GM18498 (cell line): ENCODE results near the gene HBM.
"Not testable (repeated sequence)": the region's sequence is repeated elsewhere in the genome, so short reads cannot be mapped to it uniquely, and the experiment has no call there.

ENCODE experiments used
- ATAC-seq: cut with Tn5 transposase; IDR thresholded peaks from one replicate; pipeline ENCODE4 v1.9.1; 2021; ENCODE audit warnings: mild to moderate bottlenecking, moderate library complexity; ENCODE audit not compliant: unreplicated experiment

HBM gene

GRCh38 chr16:180681-181564, 15.1 kb downstream of the HBM start:
- ATAC-seq: peak; percentile 61

- ATAC-seq: no peak
Measured at GRCh38 chr16:181565-182021, 15.8 kb downstream of the HBM start.

GRCh38 chr16:183005-183404, 17.2 kb downstream of the HBM start:
- ATAC-seq: no peak

- no peak for ATAC-seq
Measured at GRCh38 chr16:185213-185612, 19.4 kb downstream of the HBM start.

- ATAC-seq: no peak
Measured at GRCh38 chr16:185691-186090, 19.9 kb downstream of the HBM start.

- ATAC-seq: no peak
Measured at GRCh38 chr16:187330-187729, 21.6 kb downstream of the HBM start.

GRCh38 chr16:188674-189073, 22.9 kb downstream of the HBM start:
- no peak for ATAC-seq

- no peak for ATAC-seq
Measured at GRCh38 chr16:189604-190186, 23.9 kb downstream of the HBM start.

- ATAC-seq: no peak
Measured at GRCh38 chr16:191831-192230, 26.1 kb downstream of the HBM start.

GRCh38 chr16:192686-193085, 26.9 kb downstream of the HBM start:
- no peak for ATAC-seq

- no peak for ATAC-seq
Measured at GRCh38 chr16:193441-193840, 27.7 kb downstream of the HBM start.

GRCh38 chr16:194516-194915, 28.7 kb downstream of the HBM start:
- no peak for ATAC-seq

GRCh38 chr16:200388-200787, 34.6 kb downstream of the HBM start:
- no peak for ATAC-seq

GRCh38 chr16:203246-203645, 37.5 kb downstream of the HBM start:
- no peak for ATAC-seq

- ATAC-seq: not testable (repeated sequence)
Measured at GRCh38 chr16:204046-204445, 38.3 kb downstream of the HBM start.

- ATAC-seq: not testable (repeated sequence)
Measured at GRCh38 chr16:209359-209758, 43.6 kb downstream of the HBM start.

- not testable (repeated sequence) for ATAC-seq
Measured at GRCh38 chr16:211631-212180, 45.9 kb downstream of the HBM start.

GRCh38 chr16:212999-213398, 47.2 kb downstream of the HBM start:
- no peak for ATAC-seq
